Activated naive CD8-positive, alpha-beta T cell (primary cell): ENCODE results near the gene GNL2.
A peak's percentile ranks its signal among the peaks of the same experiment; 100 is the strongest.
"Not testable (repeated sequence)": the region's sequence is repeated elsewhere in the genome, so short reads cannot be mapped to it uniquely, and the experiment has no call there.

ENCODE experiments used
- H3K27ac Mint-ChIP-seq: one replicate; pipeline ENCODE4 v1.8.0; 2021; ENCODE audit warnings: mixed read lengths
- H3K27me3 Mint-ChIP-seq: one replicate; pipeline ENCODE4 v1.8.0; 2021; ENCODE audit warnings: mixed read lengths
- H3K36me3 Mint-ChIP-seq: one replicate; pipeline ENCODE4 v1.8.0; 2021; ENCODE audit warnings: mixed read lengths
- H3K4me1 Mint-ChIP-seq: one replicate; pipeline ENCODE4 v1.8.0; 2021; ENCODE audit warnings: low read depth, mixed read lengths
- H3K4me3 Mint-ChIP-seq: one replicate; pipeline ENCODE4 v1.8.0; 2021; ENCODE audit warnings: mild to moderate bottlenecking, mixed read lengths
- H3K9me3 Mint-ChIP-seq: one replicate; pipeline ENCODE4 v1.8.0; 2021; ENCODE audit warnings: low read depth, mixed read lengths

The GNL2 gene

GRCh38 chr1:37593726-37594125 lies 2.0 kb downstream of the GNL2 start:
- Mint-ChIP-seq H3K4me1 (peaks cover 30% of the 10 kb centered on the region), H3K27me3 (no peaks in the 10 kb centered on the region), H3K27ac (no peak overlapping the region), H3K36me3 (peaks cover 2% of the 10 kb centered on the region), H3K4me3 (peak overlapping the region; percentile 76), H3K9me3 (no peaks in the 10 kb centered on the region)

- no peaks in the 10 kb centered on the region for H3K9me3 Mint-ChIP-seq
- peaks cover 9% of the 10 kb centered on the region for H3K36me3 Mint-ChIP-seq
- no peak overlapping the region for H3K27ac Mint-ChIP-seq
- peaks cover 19% of the 10 kb centered on the region for H3K4me1 Mint-ChIP-seq
- H3K4me3 Mint-ChIP-seq: no peak overlapping the region
- no peaks in the 10 kb centered on the region for H3K27me3 Mint-ChIP-seq
Observed at GRCh38 chr1:37588939-37589338, 6.8 kb downstream of the GNL2 start.

- not testable (repeated sequence) for H3K4me3 Mint-ChIP-seq, H3K4me1 Mint-ChIP-seq, H3K9me3 Mint-ChIP-seq, H3K27me3 Mint-ChIP-seq, H3K36me3 Mint-ChIP-seq, H3K27ac Mint-ChIP-seq
Observed at GRCh38 chr1:37584544-37584943, 11.2 kb downstream of the GNL2 start.

GRCh38 chr1:37575692-37576091 lies 20.0 kb downstream of the GNL2 start:
- H3K4me1 Mint-ChIP-seq: peaks cover 23% of the 10 kb centered on the region
- H3K4me3 Mint-ChIP-seq: no peak overlapping the region
- no peaks in the 10 kb centered on the region for H3K9me3 Mint-ChIP-seq
- H3K36me3 Mint-ChIP-seq: peaks cover 11% of the 10 kb centered on the region
- no peak overlapping the region for H3K27ac Mint-ChIP-seq
- no peaks in the 10 kb centered on the region for H3K27me3 Mint-ChIP-seq

- H3K9me3 Mint-ChIP-seq: no peaks in the 10 kb centered on the region
- no peaks in the 10 kb centered on the region for H3K27me3 Mint-ChIP-seq
- peaks cover 11% of the 10 kb centered on the region for H3K36me3 Mint-ChIP-seq
- peaks cover 23% of the 10 kb centered on the region for H3K4me1 Mint-ChIP-seq
- H3K27ac Mint-ChIP-seq: peak overlapping the region; percentile 10
- H3K4me3 Mint-ChIP-seq: no peak overlapping the region
Observed at GRCh38 chr1:37574834-37575480, 20.8 kb downstream of the GNL2 start.

GRCh38 chr1:37570528-37571334 lies 25.0 kb downstream of the GNL2 start:
- Mint-ChIP-seq H3K9me3 (no peaks in the 10 kb centered on the region), H3K4me1 (peaks cover 13% of the 10 kb centered on the region), H3K27ac (peak overlapping the region; percentile 17), H3K4me3 (no peak overlapping the region), H3K27me3 (no peaks in the 10 kb centered on the region), H3K36me3 (peaks cover 11% of the 10 kb centered on the region)

GRCh38 chr1:37567023-37567422 lies 28.7 kb downstream of the GNL2 start:
- H3K36me3 Mint-ChIP-seq: peaks cover 2% of the 10 kb centered on the region
- no peak overlapping the region for H3K4me3 Mint-ChIP-seq
- no peaks in the 10 kb centered on the region for H3K9me3 Mint-ChIP-seq
- H3K27ac Mint-ChIP-seq: no peak overlapping the region
- no peaks in the 10 kb centered on the region for H3K27me3 Mint-ChIP-seq
- H3K4me1 Mint-ChIP-seq: peaks cover 8% of the 10 kb centered on the region

- Mint-ChIP-seq H3K9me3 (no peaks in the 10 kb centered on the region), H3K27ac (no peak overlapping the region), H3K27me3 (no peaks in the 10 kb centered on the region), H3K4me1 (no peaks in the 10 kb centered on the region), H3K36me3 (peaks cover 2% of the 10 kb centered on the region), H3K4me3 (no peak overlapping the region)
Observed at GRCh38 chr1:37564892-37565291, 30.8 kb downstream of the GNL2 start.

- Mint-ChIP-seq H3K4me1 (no peaks in the 10 kb centered on the region), H3K4me3 (no peak overlapping the region), H3K9me3 (no peaks in the 10 kb centered on the region), H3K27ac (no peak overlapping the region), H3K36me3 (peaks cover 2% of the 10 kb centered on the region), H3K27me3 (no peaks in the 10 kb centered on the region)
Observed at GRCh38 chr1:37562984-37563383, 32.8 kb downstream of the GNL2 start.

- no peaks in the 10 kb centered on the region for H3K4me1 Mint-ChIP-seq
- no peak overlapping the region for H3K4me3 Mint-ChIP-seq
- H3K27ac Mint-ChIP-seq: peak overlapping the region; percentile 55
- no peaks in the 10 kb centered on the region for H3K9me3 Mint-ChIP-seq
- no peaks in the 10 kb centered on the region for H3K27me3 Mint-ChIP-seq
- peaks cover 2% of the 10 kb centered on the region for H3K36me3 Mint-ChIP-seq
Observed at GRCh38 chr1:37561133-37562132, 34.3 kb downstream of the GNL2 start.

GRCh38 chr1:37560401-37561132 lies 35.2 kb downstream of the GNL2 start:
- Mint-ChIP-seq H3K27me3 (no peaks in the 10 kb centered on the region), H3K36me3 (peaks cover 2% of the 10 kb centered on the region), H3K9me3 (no peaks in the 10 kb centered on the region), H3K4me3 (no peak overlapping the region), H3K4me1 (no peaks in the 10 kb centered on the region), H3K27ac (no peak overlapping the region)

GRCh38 chr1:37559957-37560379 lies 35.8 kb downstream of the GNL2 start:
- not testable (repeated sequence) for H3K9me3 Mint-ChIP-seq, H3K36me3 Mint-ChIP-seq, H3K4me1 Mint-ChIP-seq, H3K4me3 Mint-ChIP-seq, H3K27me3 Mint-ChIP-seq, H3K27ac Mint-ChIP-seq

- H3K36me3 Mint-ChIP-seq: peaks cover 2% of the 10 kb centered on the region
- no peaks in the 10 kb centered on the region for H3K9me3 Mint-ChIP-seq
- peaks cover 2% of the 10 kb centered on the region for H3K4me1 Mint-ChIP-seq
- no peaks in the 10 kb centered on the region for H3K27me3 Mint-ChIP-seq
- no peak overlapping the region for H3K4me3 Mint-ChIP-seq
- H3K27ac Mint-ChIP-seq: no peak overlapping the region
Observed at GRCh38 chr1:37559080-37559479, 36.7 kb downstream of the GNL2 start.

GRCh38 chr1:37558411-37558810 lies 37.3 kb downstream of the GNL2 start:
- H3K4me1 Mint-ChIP-seq: peaks cover 4% of the 10 kb centered on the region
- no peak overlapping the region for H3K27ac Mint-ChIP-seq
- no peaks in the 10 kb centered on the region for H3K9me3 Mint-ChIP-seq
- no peak overlapping the region for H3K4me3 Mint-ChIP-seq
- H3K36me3 Mint-ChIP-seq: peaks cover 2% of the 10 kb centered on the region
- H3K27me3 Mint-ChIP-seq: no peaks in the 10 kb centered on the region
